RWPE2 (cell line): ENCODE data around the gene AGBL4.

Experiments used
- ATAC-seq: fragments of 200-7000 bp; cut with Tn5 transposase; 3 replicates; pipeline ENCODE4 v1.9.1; 2021; ENCODE audit warnings: low read depth
- DNase-seq: peaks from one replicate; pipeline ENCODE4 v3.0.0-alpha.2; 2020; ENCODE audit warnings: low spot score
- H3K27ac ChIP-seq: fragments of 450-650 bp; 2 replicates; pipeline ENCODE4 v1.5.1; 2017; ENCODE audit warnings: mild to moderate bottlenecking; ENCODE audit not compliant: poor library complexity, severe bottlenecking
- H3K27me3 ChIP-seq: fragments of 250-450 bp; sonication (Bioruptor Pico); 2 replicates; pipeline ENCODE4 v1.5.1; 2021; ENCODE audit warnings: mild to moderate bottlenecking, moderate library complexity; ENCODE audit not compliant: insufficient read depth, poor library complexity, severe bottlenecking
- H3K36me3 ChIP-seq: fragments of 250-450 bp; sonication (Bioruptor Pico); 2 replicates; pipeline ENCODE4 v1.5.1; 2020; ENCODE audit warnings: low read depth, mild to moderate bottlenecking, moderate library complexity
- H3K4me1 ChIP-seq: fragments of 250-450 bp; sonication (Bioruptor Pico); 2 replicates; pipeline ENCODE4 v1.5.1; 2021; ENCODE audit warnings: mild to moderate bottlenecking, moderate library complexity; ENCODE audit not compliant: insufficient read depth, poor library complexity, severe bottlenecking
- H3K4me3 ChIP-seq: fragments of 250-450 bp; sonication (Bioruptor Pico); 2 replicates; pipeline ENCODE4 v1.5.1; 2021; ENCODE audit warnings: mild to moderate bottlenecking, moderate library complexity; ENCODE audit not compliant: severe bottlenecking
- H3K9me3 ChIP-seq: fragments of 250-450 bp; sonication (Bioruptor Pico); 2 replicates; pipeline ENCODE4 v1.5.1; 2021; ENCODE audit warnings: mild to moderate bottlenecking, moderate library complexity; ENCODE audit not compliant: severe bottlenecking
- CTCF ChIP-seq: fragments of 450-650 bp; IDR thresholded peaks from one replicate; pipeline ENCODE4 v1.5.1; 2017; ENCODE audit warnings: mild to moderate bottlenecking, moderate library complexity; ENCODE audit not compliant: poor library complexity, severe bottlenecking

Gene AGBL4

GRCh38 chr1:49185450-49185980 lies 838.2 kb downstream of the AGBL4 start:
- TF ChIP-seq CTCF = no peak
- Histone ChIP-seq H3K9me3 (no peaks in the 10 kb centered on the region), H3K4me1 (no peaks in the 10 kb centered on the region), H3K27me3 (no peaks in the 10 kb centered on the region), H3K27ac (no peak overlapping the region), H3K36me3 (no peaks in the 10 kb centered on the region), H3K4me3 (no peak overlapping the region)
- ATAC-seq (no peak), DNase-seq (no peak)

- DNase-seq = no peak
- Histone ChIP-seq H3K36me3 (no peaks in the 10 kb centered on the region), H3K4me3 (no peak overlapping the region), H3K27me3 (no peaks in the 10 kb centered on the region), H3K9me3 (no peaks in the 10 kb centered on the region), H3K27ac (no peak overlapping the region), H3K4me1 (no peaks in the 10 kb centered on the region)
- no peak for ATAC-seq
- TF ChIP-seq CTCF = no peak
These were observed 840.3 kb downstream of the AGBL4 start for GRCh38 chr1:49183489-49183888.

- Histone ChIP-seq H3K27me3 (no peaks in the 10 kb centered on the region), H3K4me1 (no peaks in the 10 kb centered on the region), H3K36me3 (no peaks in the 10 kb centered on the region), H3K27ac (no peak overlapping the region), H3K9me3 (no peaks in the 10 kb centered on the region), H3K4me3 (no peak overlapping the region)
- TF ChIP-seq CTCF = no peak
- no peak for DNase-seq
- no peak for ATAC-seq
These were observed 842.7 kb downstream of the AGBL4 start for GRCh38 chr1:49181033-49181432.

- Histone ChIP-seq H3K9me3 (peaks cover 2% of the 10 kb centered on the region), H3K27ac (no peak overlapping the region), H3K4me1 (no peaks in the 10 kb centered on the region), H3K27me3 (no peaks in the 10 kb centered on the region), H3K36me3 (no peaks in the 10 kb centered on the region), H3K4me3 (no peak overlapping the region)
- ATAC-seq (no peak), DNase-seq (no peak)
- no peak for TF ChIP-seq CTCF
These were observed 851.7 kb downstream of the AGBL4 start for GRCh38 chr1:49171941-49172593.

GRCh38 chr1:49166031-49166430 lies 857.7 kb downstream of the AGBL4 start:
- Histone ChIP-seq H3K36me3 (no peaks in the 10 kb centered on the region), H3K27me3 (no peaks in the 10 kb centered on the region), H3K4me1 (no peaks in the 10 kb centered on the region), H3K9me3 (peaks cover 4% of the 10 kb centered on the region), H3K4me3 (no peak overlapping the region), H3K27ac (no peak overlapping the region)
- ATAC-seq (no peak), DNase-seq (no peak)
- no peak for TF ChIP-seq CTCF
